ENCODE results near the gene UBXN6. TPM values are rescaled to one million over a fixed set of nuclear protein-coding genes. Genes with fewer than 3 reads are reported as not detected.

UBXN6 gene
- total and polyA plus RNA-seq, 11 donors = 75.1 to 137 (median 113) TPM

GRCh38 chr19:4491446-4491845 lies 33.9 kb upstream of the UBXN6 start:
- Histone ChIP-seq H3K4me1 (no peaks in the 10 kb centered on the region), H3K36me3 (peaks cover 0 to 81% (median 63%) of the 10 kb centered on the region in 9 donors), H3K9me3 (no peaks in the 10 kb centered on the region), H3K27me3 (no peaks in the 10 kb centered on the region), H3K27ac (no peak overlapping the region), H3K4me3 (no peak overlapping the region)
- intact Hi-C loops (cut with DNase I) = no loop called here
- WGBS, 4 donors = 96 to 98% (median 97%) methylated on average over 19 to 21 of the region's 21 CpGs
- no peak for TF ChIP-seq CTCF (IDR thresholded peaks at IDR 0.05)
- TF ChIP-seq POLR2A (IDR thresholded peaks at IDR 0.05) = no peak
- ATAC-seq (no peak), DNase-seq (no peak)

GRCh38 chr19:4488496-4488895 lies 30.9 kb upstream of the UBXN6 start:
- no peak for DNase-seq
- no peaks in the 10 kb centered on the region for H3K4me1 ChIP-seq
- no peaks in the 10 kb centered on the region for H3K9me3 ChIP-seq
- peaks cover 0 to 65% (median 41%) of the 10 kb centered on the region in 9 donors for H3K36me3 ChIP-seq
- H3K27ac ChIP-seq = no peak overlapping the region
- intact Hi-C loops (cut with DNase I) = no loop called here
- no peaks in the 10 kb centered on the region for H3K27me3 ChIP-seq
- WGBS, 4 donors = 92 to 96% (median 94%) methylated on average over 29 of the region's 29 CpGs
- no peak overlapping the region for H3K4me3 ChIP-seq
- no peak for ATAC-seq
- TF ChIP-seq CTCF (IDR thresholded peaks at IDR 0.05) = no peak

GRCh38 chr19:4487572-4487971 lies 30.0 kb upstream of the UBXN6 start:
- H3K9me3 ChIP-seq = no peaks in the 10 kb centered on the region
- H3K4me1 ChIP-seq = no peaks in the 10 kb centered on the region
- DNase-seq (peak in 1 of 5 donors; percentile 9), ATAC-seq (peak in 3 of 4 donors; percentile 56 to 73 (median 69))
- H3K27me3 ChIP-seq = no peaks in the 10 kb centered on the region
- no peak for TF ChIP-seq POLR2A (IDR thresholded peaks at IDR 0.05)
- TF ChIP-seq CTCF (IDR thresholded peaks at IDR 0.05) = no peak
- H3K36me3 ChIP-seq = peaks cover 0 to 71% (median 46%) of the 10 kb centered on the region in 9 donors
- no peak overlapping the region for H3K4me3 ChIP-seq
- no peak overlapping the region for H3K27ac ChIP-seq
- WGBS, 4 donors = 57 to 69% (median 64%) methylated on average over 11 of the region's 11 CpGs
- intact Hi-C loops (cut with DNase I) = no loop called here

GRCh38 chr19:4483385-4483784 lies 25.8 kb upstream of the UBXN6 start:
- DNase-seq = no peak
- TF ChIP-seq CTCF (IDR thresholded peaks at IDR 0.05) (no peak), POLR2A (IDR thresholded peaks at IDR 0.05) (no peak)
- Histone ChIP-seq H3K4me1 (no peaks in the 10 kb centered on the region), H3K36me3 (peaks cover 0 to 64% (median 34%) of the 10 kb centered on the region in 9 donors), H3K27me3 (no peaks in the 10 kb centered on the region), H3K9me3 (no peaks in the 10 kb centered on the region), H3K4me3 (no peak overlapping the region), H3K27ac (no peak overlapping the region)
- peak in 1 of 4 donors; percentile 24 for ATAC-seq
- intact Hi-C loops (cut with DNase I) = no loop called here
- WGBS, 4 donors = 86 to 88% (median 87%) methylated on average over 19 of the region's 19 CpGs

Measured in heart left ventricle (tissue), 16 donors.